Thyroid gland (tissue), 4 donors: ENCODE results near the gene DHRS1.

Experiments used
- POLR2A ChIP-seq, 2 donors: fragments of 450-650 bp; IDR thresholded peaks; one replicate each; pipeline ENCODE4 v1.6.1; 2017; ENCODE audit warnings: antibody characterized with exemption in 2 of 2, mild to moderate bottlenecking in 2 of 2, moderate library complexity in 1 of 2
- TF ChIP-seq, protein P1 (sequence below), 6 experiments: fragments of 200-600 bp in 3 of 6; fragments of 450-650 bp in 3 of 6; sonication (generic) in 3 of 6; IDR thresholded peaks; one replicate each; pipeline ENCODE4 v1.5.1; 2016 to 2019; ENCODE audit warnings: antibody characterized with exemption in 6 of 6, mild to moderate bottlenecking in 2 of 6, inconsistent platforms in 1 of 6, moderate library complexity in 1 of 6

- TF ChIP-seq, protein P1, sequence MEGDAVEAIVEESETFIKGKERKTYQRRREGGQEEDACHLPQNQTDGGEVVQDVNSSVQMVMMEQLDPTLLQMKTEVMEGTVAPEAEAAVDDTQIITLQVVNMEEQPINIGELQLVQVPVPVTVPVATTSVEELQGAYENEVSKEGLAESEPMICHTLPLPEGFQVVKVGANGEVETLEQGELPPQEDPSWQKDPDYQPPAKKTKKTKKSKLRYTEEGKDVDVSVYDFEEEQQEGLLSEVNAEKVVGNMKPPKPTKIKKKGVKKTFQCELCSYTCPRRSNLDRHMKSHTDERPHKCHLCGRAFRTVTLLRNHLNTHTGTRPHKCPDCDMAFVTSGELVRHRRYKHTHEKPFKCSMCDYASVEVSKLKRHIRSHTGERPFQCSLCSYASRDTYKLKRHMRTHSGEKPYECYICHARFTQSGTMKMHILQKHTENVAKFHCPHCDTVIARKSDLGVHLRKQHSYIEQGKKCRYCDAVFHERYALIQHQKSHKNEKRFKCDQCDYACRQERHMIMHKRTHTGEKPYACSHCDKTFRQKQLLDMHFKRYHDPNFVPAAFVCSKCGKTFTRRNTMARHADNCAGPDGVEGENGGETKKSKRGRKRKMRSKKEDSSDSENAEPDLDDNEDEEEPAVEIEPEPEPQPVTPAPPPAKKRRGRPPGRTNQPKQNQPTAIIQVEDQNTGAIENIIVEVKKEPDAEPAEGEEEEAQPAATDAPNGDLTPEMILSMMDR (IDR thresholded peaks at IDR 0.05) = no peak
- TF ChIP-seq POLR2A (IDR thresholded peaks at IDR 0.05) = no peak
These were observed 13.3 kb upstream of the DHRS1 start for GRCh38 chr14:24312736-24313507.
